ENCODE results near the gene CDKN2B-AS1.

Gene CDKN2B-AS1

GRCh38 chr9:22120595-22120994 lies 126.0 kb downstream of the CDKN2B-AS1 start:
- TF ChIP-seq, protein P1, sequence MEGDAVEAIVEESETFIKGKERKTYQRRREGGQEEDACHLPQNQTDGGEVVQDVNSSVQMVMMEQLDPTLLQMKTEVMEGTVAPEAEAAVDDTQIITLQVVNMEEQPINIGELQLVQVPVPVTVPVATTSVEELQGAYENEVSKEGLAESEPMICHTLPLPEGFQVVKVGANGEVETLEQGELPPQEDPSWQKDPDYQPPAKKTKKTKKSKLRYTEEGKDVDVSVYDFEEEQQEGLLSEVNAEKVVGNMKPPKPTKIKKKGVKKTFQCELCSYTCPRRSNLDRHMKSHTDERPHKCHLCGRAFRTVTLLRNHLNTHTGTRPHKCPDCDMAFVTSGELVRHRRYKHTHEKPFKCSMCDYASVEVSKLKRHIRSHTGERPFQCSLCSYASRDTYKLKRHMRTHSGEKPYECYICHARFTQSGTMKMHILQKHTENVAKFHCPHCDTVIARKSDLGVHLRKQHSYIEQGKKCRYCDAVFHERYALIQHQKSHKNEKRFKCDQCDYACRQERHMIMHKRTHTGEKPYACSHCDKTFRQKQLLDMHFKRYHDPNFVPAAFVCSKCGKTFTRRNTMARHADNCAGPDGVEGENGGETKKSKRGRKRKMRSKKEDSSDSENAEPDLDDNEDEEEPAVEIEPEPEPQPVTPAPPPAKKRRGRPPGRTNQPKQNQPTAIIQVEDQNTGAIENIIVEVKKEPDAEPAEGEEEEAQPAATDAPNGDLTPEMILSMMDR (IDR thresholded peaks at IDR 0.05; ENCODE audit: low read depth, low read length): no peak
- no peak overlapping the region for H3K4me3 ChIP-seq (replicated peaks in 1 of 2; ENCODE audit: low read depth in 2 of 2, low read length in 2 of 2)
- DNase-seq (ENCODE audit: low read depth in 2 of 2): no peak

GRCh38 chr9:22124263-22125011 lies 129.8 kb downstream of the CDKN2B-AS1 start:
- no peak overlapping the region for H3K4me3 ChIP-seq (replicated peaks in 1 of 2; ENCODE audit: low read depth in 2 of 2, low read length in 2 of 2)
- TF ChIP-seq, protein P1 (IDR thresholded peaks at IDR 0.05; ENCODE audit: low read depth, low read length): no peak
- no peak for DNase-seq (ENCODE audit: low read depth in 2 of 2)

GRCh38 chr9:22129133-22129532 lies 134.5 kb downstream of the CDKN2B-AS1 start:
- TF ChIP-seq, protein P1 (IDR thresholded peaks at IDR 0.05; ENCODE audit: low read depth, low read length): no peak
- DNase-seq (ENCODE audit: low read depth in 2 of 2): peak; percentile 51 to 56
- no peak overlapping the region for H3K4me3 ChIP-seq (replicated peaks in 1 of 2; ENCODE audit: low read depth in 2 of 2, low read length in 2 of 2)

DNA sequence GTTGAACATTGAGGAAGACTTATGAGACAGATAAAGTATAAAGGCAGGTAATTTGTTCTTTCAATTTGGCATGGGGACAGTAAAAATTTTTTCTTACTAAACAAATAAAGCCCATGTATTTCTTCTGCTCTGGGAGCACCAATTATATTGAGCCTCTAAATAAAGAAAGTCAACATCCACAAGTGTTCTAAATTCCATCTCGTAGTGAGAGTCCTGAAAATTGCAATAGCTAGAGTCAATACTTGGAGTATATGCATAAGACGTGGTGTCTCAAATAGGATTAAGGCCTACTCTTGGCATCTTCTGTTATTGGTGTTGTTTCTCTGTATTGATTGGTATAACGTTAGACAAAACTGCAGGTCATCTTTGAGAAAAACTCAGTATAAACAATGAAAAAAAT lies 135.0 kb downstream of the CDKN2B-AS1 start:
- no peak overlapping the region for H3K4me3 ChIP-seq (replicated peaks in 1 of 2; ENCODE audit: low read depth in 2 of 2, low read length in 2 of 2)
- no peak for DNase-seq (ENCODE audit: low read depth in 2 of 2)
- TF ChIP-seq, protein P1 (IDR thresholded peaks at IDR 0.05; ENCODE audit: low read depth, low read length): no peak

GRCh38 chr9:22131817-22132216 lies 137.2 kb downstream of the CDKN2B-AS1 start:
- DNase-seq (ENCODE audit: low read depth in 2 of 2): no peak
- TF ChIP-seq, protein P1 (IDR thresholded peaks at IDR 0.05; ENCODE audit: low read depth, low read length): no peak
- H3K4me3 ChIP-seq (replicated peaks in 1 of 2; ENCODE audit: low read depth in 2 of 2, low read length in 2 of 2): no peak overlapping the region

DNA sequence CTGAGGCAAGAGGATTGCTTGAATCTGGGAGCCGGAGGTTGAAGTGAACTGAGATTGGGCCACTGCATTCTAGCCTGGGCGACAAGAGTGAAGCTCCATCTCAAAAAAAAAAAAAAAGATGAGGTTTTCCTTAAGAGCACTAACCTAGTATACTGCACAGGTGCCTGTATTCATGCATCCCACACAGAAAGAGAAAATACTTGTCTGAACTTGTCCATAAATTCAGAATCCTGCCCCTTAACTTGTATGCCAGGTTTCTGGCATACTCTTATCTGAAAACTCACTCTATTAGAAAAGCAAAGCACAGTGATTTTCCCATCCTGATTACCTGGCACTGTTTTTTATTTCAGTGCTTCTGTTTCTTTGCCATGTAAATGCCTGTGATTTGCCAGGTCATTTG lies 139.8 kb downstream of the CDKN2B-AS1 start:
- TF ChIP-seq, protein P1 (IDR thresholded peaks at IDR 0.05; ENCODE audit: low read depth, low read length): no peak
- H3K4me3 ChIP-seq (replicated peaks in 1 of 2; ENCODE audit: low read depth in 2 of 2, low read length in 2 of 2): no peak overlapping the region
- no peak for DNase-seq (ENCODE audit: low read depth in 2 of 2)

Measured in cardiac fibroblast (primary cell).